AML-193 (cell line): ENCODE data around the gene TRIM66.

ENCODE experiments used
- DNase-seq, 2 experiments: peaks; one replicate each; lab custom pipeline; 2025; lab: John Stamatoyannopoulos, UW

TRIM66 gene

DNA sequence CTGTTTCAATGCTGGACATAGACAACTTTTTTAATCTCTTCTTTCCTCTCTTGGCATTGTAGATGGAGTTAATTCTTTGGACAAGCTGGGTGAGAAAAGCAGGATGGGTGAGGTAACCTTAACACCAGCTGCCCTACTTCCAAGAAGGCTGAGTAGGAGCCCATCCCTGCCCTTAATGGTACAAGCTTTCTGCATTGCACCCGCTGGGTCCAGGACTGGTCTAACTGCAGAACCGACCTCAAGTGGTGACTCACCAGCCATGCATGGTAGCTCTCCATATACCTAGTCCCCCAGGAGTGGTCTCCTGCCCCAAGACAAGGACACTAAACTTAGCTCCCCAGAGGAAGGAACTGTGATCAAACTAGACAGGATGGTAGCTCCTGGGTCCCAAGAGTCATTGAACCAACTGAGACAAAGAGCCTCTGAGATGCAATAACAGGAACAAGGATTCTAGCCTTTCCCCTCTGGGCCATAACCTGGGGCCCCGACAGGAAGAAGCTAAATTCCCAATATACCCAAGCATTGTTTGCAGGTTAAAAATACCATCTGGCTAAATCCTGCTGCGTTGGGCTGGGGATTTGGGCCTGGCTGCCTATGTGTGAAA lies 32.3 kb upstream of the TRIM66 start:
- no peak for DNase-seq

DNA sequence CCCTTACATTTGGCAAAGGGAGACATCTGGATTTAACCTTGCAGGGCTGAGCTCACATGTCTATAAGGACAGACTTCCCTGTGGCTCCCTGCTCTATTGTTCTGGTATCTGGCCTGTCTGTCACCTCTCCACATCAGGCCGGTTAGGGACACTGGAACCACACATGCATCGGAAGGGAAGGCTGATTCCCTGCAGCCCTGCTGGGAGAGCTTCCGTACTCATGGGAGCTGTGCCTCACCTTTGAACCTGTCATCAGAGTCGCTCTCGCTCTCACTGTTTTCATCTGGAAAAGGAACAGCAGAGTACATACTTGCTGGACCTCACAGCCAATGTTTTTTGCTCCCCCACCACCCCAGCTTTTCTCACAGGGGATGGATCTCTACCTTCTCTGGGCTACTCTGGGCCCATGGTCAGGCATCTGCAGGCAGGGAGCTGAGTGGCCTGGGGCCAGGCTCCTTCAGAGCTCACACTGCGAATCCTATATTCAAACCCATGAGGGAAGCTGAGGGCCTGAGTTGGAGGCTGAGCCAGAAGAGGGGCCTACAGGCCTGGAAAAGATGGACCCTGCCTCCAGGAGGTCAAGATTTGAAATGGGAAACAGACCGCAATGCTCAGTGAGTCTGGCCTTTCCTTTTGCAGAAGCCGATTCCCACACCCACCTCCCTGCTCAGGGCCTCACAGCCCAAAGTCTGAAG lies 31.4 kb upstream of the TRIM66 start:
- no peak for DNase-seq

DNA sequence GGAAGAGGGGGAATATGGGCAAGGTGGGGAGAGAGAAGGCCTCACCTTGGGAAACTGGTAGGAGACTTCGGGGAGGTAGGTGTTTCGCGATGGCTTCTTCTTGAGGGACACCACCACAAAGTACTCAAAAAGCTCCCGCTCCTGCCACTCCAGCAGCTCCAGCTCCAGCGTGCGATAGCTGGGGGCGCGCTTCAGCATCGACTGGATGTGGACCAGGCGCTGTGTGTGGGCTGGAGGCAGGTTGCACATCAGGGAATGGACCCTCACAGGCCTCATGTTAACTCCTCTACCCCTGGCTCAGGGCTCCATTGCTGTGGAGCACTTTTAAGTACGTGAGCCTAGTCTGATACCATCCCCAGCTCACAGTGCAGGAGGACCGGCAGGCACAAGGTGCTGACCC lies 30.0 kb upstream of the TRIM66 start:
- DNase-seq, result no peak

DNA sequence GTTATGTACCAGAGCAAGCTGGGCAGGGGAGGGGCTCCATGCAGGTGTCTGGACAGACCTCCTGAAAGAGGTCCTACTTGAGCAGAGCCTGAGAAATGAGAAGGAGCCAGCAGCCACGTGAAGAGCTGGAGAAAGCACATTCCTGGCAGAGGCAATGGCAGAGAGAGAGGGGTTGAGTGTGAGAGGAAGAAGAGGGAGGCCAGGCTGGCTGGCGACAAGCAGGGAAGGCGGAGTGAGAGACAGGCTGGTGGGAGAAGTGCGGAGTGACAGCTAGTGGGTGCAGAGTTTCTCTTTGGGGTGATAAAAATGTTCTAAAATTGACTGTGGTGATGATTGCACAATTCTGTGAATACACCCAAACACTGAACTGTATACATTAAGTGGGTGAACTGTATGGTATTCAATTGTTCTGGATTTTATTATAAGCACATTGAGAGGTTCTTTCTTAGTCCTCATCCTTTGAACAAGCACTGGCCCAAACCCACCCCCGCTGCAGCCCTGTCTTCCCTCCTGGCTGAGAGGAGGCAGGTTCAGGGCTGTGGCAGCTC lies 29.5 kb upstream of the TRIM66 start:
- DNase-seq, result no peak

DNA sequence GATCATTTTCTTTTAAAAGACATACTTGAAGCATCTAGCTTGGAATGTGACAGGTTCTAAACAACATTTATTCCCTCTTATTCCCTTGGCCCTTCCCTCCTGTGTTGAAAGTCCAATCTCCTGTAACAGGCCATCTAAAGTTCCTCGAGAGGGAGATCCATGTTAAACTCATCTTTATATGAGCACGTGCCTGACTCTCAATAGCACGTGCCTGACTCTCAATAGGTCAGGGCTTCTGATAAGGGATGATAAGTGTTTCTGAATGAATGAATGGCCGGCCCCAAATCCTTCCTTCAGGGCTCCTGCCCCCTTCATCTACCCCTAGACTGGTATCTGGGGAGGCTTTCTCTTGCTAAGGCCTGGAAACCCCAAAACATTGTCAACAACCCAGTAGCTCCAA lies 27.3 kb upstream of the TRIM66 start:
- no peak for DNase-seq

DNA sequence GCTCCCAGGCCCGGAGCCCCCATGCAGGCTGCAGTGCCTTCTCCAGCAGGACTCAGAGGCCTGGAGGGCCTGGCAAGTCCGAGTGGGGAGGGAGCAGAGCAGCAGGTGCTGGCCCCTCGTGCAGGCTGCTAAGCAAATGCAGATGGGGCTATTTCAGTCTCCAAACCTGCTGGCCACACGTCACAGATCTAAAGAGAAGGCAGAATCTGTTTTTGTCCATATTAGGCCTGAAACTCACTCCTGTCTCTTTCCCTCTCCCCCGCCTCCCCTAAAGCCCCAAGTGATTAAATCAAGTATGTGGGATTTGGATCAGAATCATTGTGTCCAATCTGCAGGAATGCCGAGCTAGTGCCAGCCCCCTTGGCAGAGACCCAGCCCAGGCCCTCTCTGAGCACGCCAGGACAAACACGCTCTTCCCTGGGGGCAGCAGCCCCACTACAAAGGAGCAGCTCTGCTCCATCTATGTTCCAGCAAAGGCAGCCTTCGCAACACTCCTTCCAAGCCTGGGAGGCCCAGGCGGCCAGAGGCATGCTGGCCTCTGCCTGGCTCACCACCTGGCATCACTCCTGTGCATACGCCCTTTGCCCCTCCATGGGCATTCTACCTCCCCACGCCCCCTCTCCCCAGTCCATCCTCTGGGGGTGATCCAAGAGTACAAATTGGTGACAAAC lies 26.7 kb upstream of the TRIM66 start:
- DNase-seq, result no peak

DNA sequence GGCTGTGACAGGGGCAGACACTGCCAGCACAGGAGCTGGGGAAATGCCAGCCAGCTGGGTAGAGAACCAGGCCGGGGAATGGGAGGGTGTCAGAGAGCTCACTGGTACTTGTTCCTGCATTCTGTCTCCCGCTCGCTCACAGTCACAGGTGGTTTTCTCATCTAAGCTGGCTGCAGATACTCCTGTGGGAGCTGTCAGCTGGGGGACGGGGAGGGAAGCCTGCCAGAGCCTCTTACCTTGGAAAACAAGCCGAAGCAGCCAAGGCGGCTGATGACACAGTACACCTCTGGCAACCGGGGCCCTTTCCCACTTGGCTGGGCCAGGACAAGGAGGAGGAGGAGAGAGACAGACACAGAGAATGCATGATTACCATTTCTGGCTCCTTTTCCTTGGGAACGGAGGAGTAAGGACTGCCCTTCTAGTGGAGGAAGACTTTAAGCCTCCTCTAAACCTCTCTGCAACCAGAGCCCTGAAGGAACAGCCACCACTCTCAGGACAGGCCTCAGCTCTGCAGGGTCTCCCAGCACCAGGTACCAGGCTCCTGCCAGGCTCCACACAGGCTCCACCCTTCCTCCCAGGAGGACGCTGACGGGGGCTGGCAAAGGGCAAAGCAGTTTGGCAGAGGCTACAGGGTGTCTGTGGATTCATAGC lies 25.2 kb upstream of the TRIM66 start:
- no peak for DNase-seq

DNA sequence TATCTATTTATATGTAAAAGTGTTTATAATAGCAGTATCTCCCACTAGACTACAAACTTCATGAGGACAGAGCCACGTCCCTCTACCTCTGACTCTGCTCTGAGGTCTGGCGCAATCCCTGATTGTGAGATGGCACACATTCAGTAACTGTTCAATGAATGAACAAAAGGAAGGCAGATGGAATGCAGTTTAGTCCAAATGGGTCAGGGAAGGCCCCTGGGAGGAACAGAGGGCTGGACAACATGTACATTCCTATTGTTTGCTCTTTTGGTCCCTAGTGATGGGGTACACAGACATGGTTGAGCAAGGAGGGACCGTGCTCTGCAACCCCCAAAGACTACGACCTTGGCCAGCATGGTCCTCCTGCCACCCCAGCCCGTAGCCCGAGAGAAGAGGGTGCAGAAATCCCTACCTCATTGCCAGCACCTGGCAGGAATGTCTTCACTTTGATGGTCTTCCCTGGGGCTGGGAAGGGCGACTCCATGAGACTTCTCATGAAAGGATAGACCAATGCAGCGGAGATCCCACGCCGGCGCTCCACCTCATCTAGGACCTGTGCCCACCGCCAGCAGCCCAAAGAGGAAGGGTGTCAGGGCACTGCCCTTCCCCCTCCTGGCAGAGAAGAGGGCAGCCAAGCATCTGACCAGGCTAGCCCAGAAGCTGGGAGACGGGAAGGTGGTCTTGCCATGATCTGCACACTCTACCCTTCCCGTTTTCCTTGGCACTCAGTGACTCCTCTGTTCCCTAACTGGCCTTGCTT lies 24.4 kb upstream of the TRIM66 start:
- DNase-seq, result no peak

DNA sequence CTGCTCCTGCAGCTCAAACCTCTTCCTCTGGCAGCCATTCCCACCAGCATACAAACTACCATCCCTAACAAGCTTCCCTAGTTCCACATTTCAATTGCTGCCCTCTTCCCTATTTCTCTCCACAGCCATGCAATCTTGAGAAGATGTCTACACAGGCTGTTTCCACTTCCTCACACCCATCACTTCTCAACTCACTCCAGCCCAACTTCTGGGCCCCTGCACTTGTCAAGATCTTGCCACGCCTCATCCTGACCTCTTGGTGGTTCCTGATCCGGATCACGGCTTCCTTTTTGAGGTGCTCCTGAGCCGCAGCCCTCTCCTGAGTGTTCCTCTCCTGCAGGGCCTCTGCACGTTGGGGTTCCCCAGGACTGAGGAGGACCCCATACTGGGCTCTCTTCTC lies 22.7 kb upstream of the TRIM66 start:
- DNase-seq, result no peak

DNA sequence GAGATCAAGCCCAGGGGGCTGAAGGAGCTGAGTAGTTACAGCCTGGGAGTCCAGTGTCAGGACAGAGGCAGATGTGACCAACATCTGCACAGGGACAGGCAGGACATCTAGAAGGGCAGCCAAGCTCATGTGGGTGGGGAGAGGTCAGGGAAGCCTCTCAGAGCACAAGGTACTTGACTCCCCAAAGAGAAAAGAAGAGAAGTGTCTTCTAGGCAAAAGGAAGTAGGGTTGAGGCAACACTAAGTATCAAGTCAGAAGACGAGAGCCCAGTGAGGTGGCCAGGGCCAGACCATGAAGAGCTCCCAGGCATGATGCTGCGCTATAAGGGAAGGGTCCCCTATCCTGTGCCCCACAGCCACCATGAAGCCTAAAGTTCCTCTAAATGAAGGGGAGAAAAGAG lies 21.7 kb upstream of the TRIM66 start:
- DNase-seq, result no peak

DNA sequence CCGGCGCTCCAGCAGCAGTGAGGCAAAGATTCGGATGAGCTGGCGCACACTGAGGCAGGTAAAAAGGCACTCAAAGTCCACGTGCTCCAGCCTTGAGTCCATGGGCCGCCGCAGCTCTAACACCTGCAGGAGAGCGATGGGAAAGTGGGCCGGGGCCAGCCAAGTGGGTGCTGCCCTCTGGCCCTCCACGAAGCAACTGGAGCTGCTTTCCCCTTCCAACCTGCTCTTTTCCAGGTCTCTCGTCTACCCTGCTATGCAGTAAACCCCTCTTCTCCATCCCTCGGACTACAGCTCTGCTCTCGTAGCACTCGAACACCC lies 20.1 kb upstream of the TRIM66 start:
- no peak for DNase-seq

DNA sequence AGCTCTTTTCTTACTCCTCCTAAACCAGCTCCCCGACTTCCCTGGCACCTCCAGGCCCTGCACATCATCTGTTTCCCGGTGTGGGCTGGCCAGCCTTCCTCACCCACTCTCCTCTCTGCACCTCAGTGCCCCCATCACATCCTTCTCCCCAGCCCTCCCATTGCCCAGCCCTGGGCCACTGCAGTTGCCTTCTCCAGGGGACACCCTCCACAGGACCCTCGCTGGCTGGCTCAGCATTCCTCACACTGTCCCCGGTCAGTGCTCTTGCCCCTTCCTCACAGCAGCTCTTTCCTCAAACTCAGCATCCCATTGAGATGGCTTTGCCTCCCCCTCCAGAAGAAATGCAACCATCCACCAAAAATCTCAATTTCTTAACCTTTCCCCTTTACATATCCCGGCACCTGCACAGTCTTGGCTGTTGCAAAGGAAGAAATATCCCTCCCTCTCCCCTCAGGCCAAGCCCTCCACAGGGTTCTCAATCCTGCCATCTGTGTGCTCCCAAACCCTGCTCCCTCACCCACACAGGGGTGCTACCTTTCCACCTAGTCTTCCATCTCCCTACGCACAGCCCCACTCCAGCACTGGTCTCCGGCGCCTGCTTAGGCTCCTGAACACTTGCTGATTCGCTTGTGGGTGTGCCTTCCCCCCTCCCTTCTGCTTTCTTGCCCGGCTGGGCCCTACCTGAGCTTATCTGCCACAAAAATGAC lies 19.6 kb upstream of the TRIM66 start:
- no peak for DNase-seq

DNA sequence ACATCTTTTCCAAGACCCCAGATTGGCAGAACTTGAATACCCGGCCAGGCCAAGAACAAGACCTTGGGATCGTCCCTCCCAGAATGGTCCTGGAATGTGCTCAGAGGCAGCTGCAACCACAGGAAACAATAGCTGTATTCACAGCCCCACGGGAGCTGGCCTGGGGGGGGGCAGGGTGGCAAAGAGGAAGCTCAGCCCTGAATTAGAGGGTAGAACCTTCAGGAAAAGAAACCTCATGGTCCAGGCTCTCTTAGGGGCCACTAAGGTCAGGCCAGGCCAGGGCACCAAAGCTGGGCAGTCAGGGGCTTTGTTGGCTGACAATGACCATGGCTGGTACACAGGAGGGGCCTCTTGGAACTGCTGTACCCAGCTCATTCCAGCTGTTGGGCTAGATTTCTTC lies 17.4 kb upstream of the TRIM66 start:
- DNase-seq, result no peak

DNA sequence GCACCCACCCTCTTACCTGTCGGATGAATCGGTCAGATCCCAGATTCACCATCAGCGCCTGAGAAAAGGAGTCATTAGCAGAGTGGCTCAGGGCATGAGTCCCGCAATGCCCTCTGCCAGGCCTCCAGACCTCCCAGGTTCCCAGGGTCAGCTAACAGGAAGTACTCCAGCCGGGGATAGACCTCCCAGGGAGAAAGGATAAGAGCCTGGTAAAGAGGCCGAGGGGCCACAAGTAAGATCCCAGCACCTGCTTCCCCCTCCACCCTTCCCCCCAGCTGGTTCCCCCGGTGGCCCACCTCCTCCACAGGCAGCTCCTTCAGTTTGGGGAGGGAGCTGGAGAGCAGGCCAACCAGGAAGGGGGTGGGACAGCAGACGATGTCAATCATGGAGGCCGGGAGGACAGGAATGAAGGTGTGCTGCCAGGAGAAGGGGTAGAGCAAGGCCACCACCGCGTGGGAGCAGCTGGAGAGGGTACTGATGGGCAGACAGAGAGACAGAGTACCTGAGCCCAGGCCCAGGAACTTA lies 16.5 kb upstream of the TRIM66 start:
- no peak for DNase-seq

DNA sequence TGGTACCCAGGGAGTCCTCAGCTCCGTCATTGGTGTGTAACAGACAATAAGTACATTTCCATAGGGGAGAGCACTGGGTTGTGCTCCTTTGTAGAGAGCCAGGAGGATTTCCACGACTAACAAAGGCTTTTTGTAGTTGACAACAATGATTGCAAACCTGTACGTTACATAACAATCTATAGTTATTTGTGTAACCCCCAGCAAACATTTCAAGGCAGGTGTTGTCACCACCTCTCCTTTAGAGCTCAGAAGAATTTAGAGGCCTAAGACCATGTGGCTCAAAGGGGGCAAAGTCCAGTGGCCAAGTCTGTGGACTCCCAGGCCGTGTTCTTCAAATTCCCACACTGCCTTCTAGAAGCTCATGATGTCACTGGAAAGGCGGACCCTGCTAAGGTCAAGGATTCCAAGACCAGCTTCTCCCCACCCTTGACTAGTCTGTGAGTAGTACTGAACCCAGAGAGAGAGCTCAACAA lies 15.9 kb upstream of the TRIM66 start:
- DNase-seq, result no peak

DNA sequence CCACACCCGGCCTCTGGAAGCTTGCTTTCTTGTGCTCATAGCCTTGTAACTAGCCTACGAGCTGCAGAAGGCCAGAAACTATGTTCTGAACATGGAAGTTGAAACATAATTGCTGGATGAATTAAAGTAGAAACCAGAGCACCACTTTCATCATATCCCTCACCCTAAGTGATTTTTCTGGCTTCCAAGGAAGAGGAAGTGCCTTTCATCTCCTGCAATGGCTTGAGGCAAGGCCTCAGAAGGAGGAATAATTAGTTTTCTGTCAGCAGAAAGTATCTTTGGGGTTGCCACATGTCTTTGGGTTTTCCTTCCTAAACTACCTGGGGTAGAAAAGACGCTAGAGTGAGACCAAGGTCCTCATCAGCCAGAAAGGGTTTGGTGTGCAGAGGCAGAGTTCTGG lies 14.6 kb upstream of the TRIM66 start:
- DNase-seq, result peak in 1 of 2 experiments; percentile 37

DNA sequence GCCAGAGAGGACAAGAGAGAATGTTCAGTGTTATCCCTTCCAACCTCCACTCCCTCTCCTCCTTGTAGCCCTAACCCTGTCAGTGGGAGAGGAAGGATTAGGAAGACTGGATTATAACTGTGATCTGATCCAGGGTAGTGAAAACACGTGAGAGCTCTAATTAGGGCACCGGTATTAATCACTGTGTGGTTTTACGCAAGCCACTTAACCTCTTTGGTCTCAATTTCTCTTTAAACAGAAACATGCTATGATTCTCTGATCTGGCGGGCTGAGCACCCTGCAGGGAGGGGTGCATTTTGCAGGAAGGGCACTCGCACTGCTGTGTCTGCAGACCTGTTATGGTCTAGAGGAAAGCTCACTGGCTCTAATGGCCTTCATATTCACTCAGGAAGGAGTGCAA lies 11.7 kb upstream of the TRIM66 start:
- DNase-seq, result no peak

DNA sequence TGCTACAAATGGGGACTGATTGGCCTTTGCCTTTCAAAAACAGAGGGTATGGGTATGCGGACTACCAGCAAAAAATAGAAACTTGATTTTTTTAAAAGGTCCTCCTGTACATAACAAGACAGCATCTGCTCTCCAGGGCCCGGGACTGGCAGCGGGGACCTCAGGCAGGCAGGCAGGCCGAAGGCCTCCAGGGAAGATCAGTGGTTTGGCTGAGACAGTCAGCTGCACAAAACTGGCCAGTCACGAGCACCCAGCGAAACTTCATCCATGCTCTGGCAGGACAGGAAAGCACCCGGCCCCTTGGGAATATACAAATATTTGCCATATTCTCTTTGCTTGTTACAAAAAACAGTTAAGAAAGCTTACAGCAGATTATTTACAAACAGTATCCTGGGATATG lies 11.1 kb upstream of the TRIM66 start:
- DNase-seq, result no peak

DNA sequence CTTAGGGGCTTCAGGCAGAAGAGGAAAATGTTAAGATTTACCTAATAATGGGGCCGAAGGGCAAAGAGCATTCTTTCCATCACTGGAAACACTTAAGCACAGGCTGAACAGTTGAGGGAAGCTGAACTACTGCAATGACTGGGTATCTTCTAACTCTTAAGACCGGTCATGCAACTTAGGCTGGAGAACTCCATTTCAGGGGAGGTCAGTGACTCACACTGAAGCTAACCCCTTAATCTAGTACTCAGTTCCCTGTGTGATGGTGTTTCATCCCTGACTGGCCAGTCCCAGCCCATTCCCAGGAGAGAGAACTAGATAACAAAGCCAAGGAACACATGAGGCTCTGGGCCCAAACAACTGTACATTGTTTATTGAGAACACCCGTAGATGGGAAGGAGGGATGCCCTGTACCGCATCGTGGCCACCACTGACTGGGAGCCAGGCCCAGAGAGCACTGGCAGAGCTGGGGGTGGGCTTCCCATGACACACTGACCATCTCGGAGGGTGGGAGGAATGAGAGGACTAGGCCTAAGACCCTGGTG lies 10.6 kb upstream of the TRIM66 start:
- DNase-seq, result no peak

DNA sequence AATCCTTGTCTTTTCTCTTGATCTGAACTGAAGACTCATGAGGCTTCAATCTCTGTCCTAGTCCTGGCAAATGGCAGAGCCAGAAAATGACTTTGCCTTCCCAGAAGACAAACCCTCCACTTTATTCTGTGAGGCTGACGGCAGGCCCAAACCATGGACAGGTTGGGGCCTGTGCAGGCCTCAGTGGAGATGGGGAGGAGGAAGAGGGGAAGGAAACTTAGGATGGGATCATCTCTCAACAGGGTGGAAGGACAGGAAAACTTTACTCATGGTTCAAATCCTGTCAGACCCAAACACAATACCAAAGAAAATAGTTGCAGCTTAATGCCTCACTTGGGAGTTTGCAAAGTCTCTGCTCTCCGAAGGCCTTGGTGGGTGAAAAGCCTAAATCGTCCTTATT lies 10.0 kb upstream of the TRIM66 start:
- DNase-seq, result no peak

DNA sequence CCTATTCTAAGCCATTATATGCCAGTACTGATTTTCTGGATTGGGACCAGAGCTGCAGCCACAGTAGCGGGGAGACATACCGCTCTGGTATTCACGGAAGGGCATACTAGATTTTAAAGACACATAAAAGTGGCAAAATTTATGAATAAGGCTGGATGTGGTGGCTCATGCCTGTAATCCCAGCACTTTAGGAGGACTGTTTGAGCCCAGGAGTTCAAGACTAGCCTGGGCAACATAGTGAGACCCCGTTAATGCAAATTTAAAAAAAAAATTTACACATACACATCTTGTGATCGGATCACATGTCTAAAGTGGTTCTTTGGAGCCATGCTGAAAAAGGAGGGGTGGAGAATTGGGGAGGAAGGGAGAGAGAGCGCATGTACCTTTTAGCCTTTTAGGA lies 9.1 kb upstream of the TRIM66 start:
- no peak for DNase-seq
